H1 (cell line): ENCODE data around the gene OGFOD3. TPM values are rescaled to one million over a fixed set of nuclear protein-coding genes. Genes with fewer than 3 reads are reported as not detected.

Experiments
- BCL11A ChIP-seq, 2 experiments: IDR thresholded peaks; one replicate each; pipeline ENCODE4 v1.6.1; 2011; ENCODE audit warnings: low read depth in 2 of 2, low read length in 2 of 2, mild to moderate bottlenecking in 2 of 2
- CHD1 ChIP-seq: IDR thresholded peaks from 2 replicates; pipeline ENCODE4 v1.6.1; 2012; ENCODE audit warnings: low read depth, low read length, improper control_type of control experiment
- EP300 ChIP-seq, 2 experiments: IDR thresholded peaks; 1 replicate in 1 of 2; 2 replicates in 1 of 2; pipeline ENCODE4 v1.6.1; 2011 to 2012; ENCODE audit warnings: low read depth in 2 of 2, low read length in 2 of 2, mild to moderate bottlenecking in 2 of 2, borderline replicate concordance in 1 of 2, inconsistent platforms in 1 of 2, moderate library complexity in 1 of 2
- KDM5A ChIP-seq: fragments of 200-600 bp; IDR thresholded peaks from 2 replicates; pipeline ENCODE4 v1.7.1; 2012; ENCODE audit warnings: mild to moderate bottlenecking, low read length, inconsistent platforms, mixed read lengths
- RFX5 ChIP-seq: IDR thresholded peaks from 2 replicates; pipeline ENCODE4 v1.6.1; 2011; ENCODE audit warnings: low read depth, low read length, improper control_type of control experiment, borderline replicate concordance
- SP1 ChIP-seq: IDR thresholded peaks from 2 replicates; pipeline ENCODE4 v1.6.1; 2011; ENCODE audit warnings: low read depth, low read length
- ZNF274 ChIP-seq: IDR thresholded peaks from 2 replicates; pipeline ENCODE4 v1.7.0; 2012; ENCODE audit warnings: low read length, borderline replicate concordance; ENCODE audit errors: extremely low read depth
- polyA plus RNA-seq, 7 experiments: library from polyadenylated mRNA; depleted of rRNA in 3 of 7; stranded (reverse) in 5 of 7; unstranded in 2 of 7; fragments of >200 nt in 5 of 7; fragments of 200-250 nt in 2 of 7; gene quantifications; 1 replicate in 5 of 7; 2 replicates in 1 of 7; 4 replicates in 1 of 7; pipeline versions ENCODE4 v1.2.1 to v1.2.3, GENCODE V29; 2011 to 2013; ENCODE audit warnings: missing spikeins in 2 of 7, mixed read lengths in 2 of 7
- total RNA-seq: library from RNA; stranded (reverse); fragmentation: NEBNext Ultra II Directional; extraction: Animal tissue kit (Norgen Biotek cat#: 25700); gene quantifications from 2 replicates; pipeline ENCODE4 v1.2.1, GENCODE V29; 2021

Gene OGFOD3
- total and polyA plus RNA-seq, 2 of the 8 experiments (the other 6 are each of a cell fraction or from before 2014, with no cell fraction given), result 21.1 to 21.8 TPM

GRCh38 chr17:82380860-82381702 is 37.3 kb downstream of the OGFOD3 start (continued):
- TF ChIP-seq CHD1, result no peak
- TF ChIP-seq ZNF274, result no peak
- TF ChIP-seq SP1, result no peak
- no peak for TF ChIP-seq KDM5A
- no peak for TF ChIP-seq EP300 (IDR thresholded peaks at IDR 0.05; ENCODE audit: borderline replicate concordance in 1 of 2, low read depth in 2 of 2, low read length in 2 of 2)
- no peak for TF ChIP-seq RFX5
- no peak for TF ChIP-seq BCL11A (IDR thresholded peaks at IDR 0.05; ENCODE audit: low read depth in 2 of 2, low read length in 2 of 2)
